IMR-90 (cell line): ENCODE data around the gene ACADSB.

ENCODE experiments used
- BHLHE40 ChIP-seq: fragments of 150-350 bp; IDR thresholded peaks from 2 replicates; pipeline ENCODE4 v1.6.1; 2016; ENCODE audit warnings: mild to moderate bottlenecking, low read depth, low read length
- POLR2A ChIP-seq: IDR thresholded peaks from 2 replicates; pipeline ENCODE4 v1.6.1; 2012; ENCODE audit warnings: mild to moderate bottlenecking, low read depth, low read length
- TF ChIP-seq, protein P1 (sequence below): conservative IDR thresholded peaks from 2 replicates; pipeline ENCODE4 v1.5.1; 2012; ENCODE audit warnings: mild to moderate bottlenecking, low read depth, low read length, improper control_type of control experiment

DNA sequence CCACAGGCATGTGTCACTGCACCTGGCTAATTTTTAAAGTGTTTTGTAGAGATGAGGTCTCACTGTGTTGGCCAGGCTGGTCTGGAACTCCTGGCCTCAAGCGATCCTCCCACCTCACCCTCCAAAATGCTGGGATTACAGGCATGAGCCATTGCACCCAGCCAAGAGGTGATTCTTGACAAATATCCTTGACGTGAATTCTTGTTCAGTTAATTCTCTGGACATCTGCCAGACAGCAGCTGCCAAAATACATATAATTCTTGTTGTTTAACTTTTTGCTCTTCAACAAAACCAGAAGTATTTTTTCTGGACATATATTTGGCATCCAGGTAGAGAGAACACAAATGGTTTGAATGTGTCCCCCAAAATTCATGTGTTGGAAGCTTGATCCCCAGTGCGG, 3.2 kb downstream of the ACADSB start:
- TF ChIP-seq, protein P1, sequence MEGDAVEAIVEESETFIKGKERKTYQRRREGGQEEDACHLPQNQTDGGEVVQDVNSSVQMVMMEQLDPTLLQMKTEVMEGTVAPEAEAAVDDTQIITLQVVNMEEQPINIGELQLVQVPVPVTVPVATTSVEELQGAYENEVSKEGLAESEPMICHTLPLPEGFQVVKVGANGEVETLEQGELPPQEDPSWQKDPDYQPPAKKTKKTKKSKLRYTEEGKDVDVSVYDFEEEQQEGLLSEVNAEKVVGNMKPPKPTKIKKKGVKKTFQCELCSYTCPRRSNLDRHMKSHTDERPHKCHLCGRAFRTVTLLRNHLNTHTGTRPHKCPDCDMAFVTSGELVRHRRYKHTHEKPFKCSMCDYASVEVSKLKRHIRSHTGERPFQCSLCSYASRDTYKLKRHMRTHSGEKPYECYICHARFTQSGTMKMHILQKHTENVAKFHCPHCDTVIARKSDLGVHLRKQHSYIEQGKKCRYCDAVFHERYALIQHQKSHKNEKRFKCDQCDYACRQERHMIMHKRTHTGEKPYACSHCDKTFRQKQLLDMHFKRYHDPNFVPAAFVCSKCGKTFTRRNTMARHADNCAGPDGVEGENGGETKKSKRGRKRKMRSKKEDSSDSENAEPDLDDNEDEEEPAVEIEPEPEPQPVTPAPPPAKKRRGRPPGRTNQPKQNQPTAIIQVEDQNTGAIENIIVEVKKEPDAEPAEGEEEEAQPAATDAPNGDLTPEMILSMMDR: no peak
- no peak for TF ChIP-seq BHLHE40
- TF ChIP-seq POLR2A: no peak
